Sigmoid colon (tissue), 4 donors: ENCODE measurements around the gene SPRY1.

ENCODE experiments used
- EP300 ChIP-seq, 4 donors: sonication (generic); formaldehyde crosslinking; IDR thresholded peaks; one replicate each; pipeline ENCODE4 v1.6.1; 2017; ENCODE audit warnings: antibody characterized with exemption in 4 of 4
- POLR2A ChIP-seq, 2 donors: fragments of 450-650 bp; IDR thresholded peaks; one replicate each; pipeline ENCODE4 v1.6.1; 2016; ENCODE audit warnings: antibody characterized with exemption in 2 of 2, mild to moderate bottlenecking in 2 of 2, moderate library complexity in 2 of 2
- POLR2AphosphoS5 ChIP-seq, 4 donors: sonication (generic); formaldehyde crosslinking; IDR thresholded peaks; one replicate each; pipeline ENCODE4 v1.6.1; 2017; ENCODE audit warnings: antibody characterized with exemption in 4 of 4
- TF ChIP-seq, protein P1 (sequence below), 4 experiments: fragments of 450-650 bp in 3 of 4; fragments of 200-600 bp in 1 of 4; IDR thresholded peaks; one replicate each; pipeline ENCODE4 v1.5.1; 2016 to 2019; ENCODE audit warnings: antibody characterized with exemption in 4 of 4, mild to moderate bottlenecking in 3 of 4, moderate library complexity in 2 of 4

DNA sequence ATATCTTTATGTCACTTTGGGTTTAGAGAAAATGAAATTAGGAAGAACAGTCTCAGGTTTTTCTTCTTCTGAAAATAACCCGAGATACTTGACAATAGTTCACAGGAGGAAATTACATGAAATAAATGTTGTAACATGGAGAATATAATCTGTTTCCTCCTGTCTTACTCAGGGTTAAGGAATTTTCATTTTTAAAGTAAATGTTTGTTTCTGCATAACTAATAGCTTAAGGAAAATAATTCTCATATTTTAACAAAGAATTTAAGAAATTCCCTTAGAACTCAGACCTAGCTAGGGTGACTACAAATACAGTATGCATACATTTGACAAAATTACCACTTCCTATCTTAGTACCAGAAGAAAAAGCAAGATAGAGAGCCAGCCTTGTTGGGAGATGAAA is 17.2 kb upstream of the SPRY1 start:
- TF ChIP-seq POLR2AphosphoS5 (IDR thresholded peaks at IDR 0.05) (no peak), EP300 (IDR thresholded peaks at IDR 0.05) (no peak), POLR2A (IDR thresholded peaks at IDR 0.05) (no peak)
- TF ChIP-seq, protein P1, sequence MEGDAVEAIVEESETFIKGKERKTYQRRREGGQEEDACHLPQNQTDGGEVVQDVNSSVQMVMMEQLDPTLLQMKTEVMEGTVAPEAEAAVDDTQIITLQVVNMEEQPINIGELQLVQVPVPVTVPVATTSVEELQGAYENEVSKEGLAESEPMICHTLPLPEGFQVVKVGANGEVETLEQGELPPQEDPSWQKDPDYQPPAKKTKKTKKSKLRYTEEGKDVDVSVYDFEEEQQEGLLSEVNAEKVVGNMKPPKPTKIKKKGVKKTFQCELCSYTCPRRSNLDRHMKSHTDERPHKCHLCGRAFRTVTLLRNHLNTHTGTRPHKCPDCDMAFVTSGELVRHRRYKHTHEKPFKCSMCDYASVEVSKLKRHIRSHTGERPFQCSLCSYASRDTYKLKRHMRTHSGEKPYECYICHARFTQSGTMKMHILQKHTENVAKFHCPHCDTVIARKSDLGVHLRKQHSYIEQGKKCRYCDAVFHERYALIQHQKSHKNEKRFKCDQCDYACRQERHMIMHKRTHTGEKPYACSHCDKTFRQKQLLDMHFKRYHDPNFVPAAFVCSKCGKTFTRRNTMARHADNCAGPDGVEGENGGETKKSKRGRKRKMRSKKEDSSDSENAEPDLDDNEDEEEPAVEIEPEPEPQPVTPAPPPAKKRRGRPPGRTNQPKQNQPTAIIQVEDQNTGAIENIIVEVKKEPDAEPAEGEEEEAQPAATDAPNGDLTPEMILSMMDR (IDR thresholded peaks at IDR 0.05) = no peak
